ENCODE measurements around the gene NUFIP1. TPM values are rescaled to one million over a fixed set of nuclear protein-coding genes. Genes with fewer than 3 reads are reported as not detected.
A peak's percentile ranks its signal among the peaks of the same experiment; 100 is the strongest.

NUFIP1 gene
- total and polyA plus RNA-seq, 2 donors (not counting 1 experiment from before 2014, with no cell fraction given), result 3.5 to 5.3 TPM

DNA sequence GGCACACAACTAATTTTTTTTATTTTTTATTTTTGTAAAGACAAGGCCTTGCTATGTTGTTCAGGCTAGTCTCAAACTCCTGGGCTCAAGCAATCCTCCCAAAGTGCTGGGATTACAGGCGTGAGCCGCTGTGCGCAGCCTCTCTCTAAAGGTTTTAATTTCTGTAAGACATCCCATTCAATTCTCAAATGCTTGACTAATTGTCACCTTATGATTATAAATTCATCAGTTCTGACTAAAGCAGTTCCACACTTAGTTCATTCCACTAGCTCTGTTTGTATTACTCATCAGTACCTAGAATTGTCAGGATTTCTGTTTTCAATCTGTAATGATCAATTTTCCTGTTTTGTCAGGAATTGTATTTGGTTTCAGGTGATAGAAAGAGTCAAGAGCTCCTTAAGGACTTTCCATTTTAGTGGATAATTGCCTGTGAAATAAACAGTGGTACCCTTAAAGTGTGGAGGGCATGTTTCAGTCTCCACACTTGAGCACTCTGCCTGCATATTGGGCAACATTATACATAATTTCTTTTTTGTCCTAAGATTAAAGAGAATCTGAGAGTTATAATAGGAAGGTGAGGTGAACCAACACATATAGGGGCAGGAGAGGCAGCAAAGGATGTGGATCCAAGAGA is 27.6 kb upstream of the NUFIP1 start:
- H3K27ac ChIP-seq (ENCODE audit: insufficient read depth, low read length), result no peak overlapping the region

DNA sequence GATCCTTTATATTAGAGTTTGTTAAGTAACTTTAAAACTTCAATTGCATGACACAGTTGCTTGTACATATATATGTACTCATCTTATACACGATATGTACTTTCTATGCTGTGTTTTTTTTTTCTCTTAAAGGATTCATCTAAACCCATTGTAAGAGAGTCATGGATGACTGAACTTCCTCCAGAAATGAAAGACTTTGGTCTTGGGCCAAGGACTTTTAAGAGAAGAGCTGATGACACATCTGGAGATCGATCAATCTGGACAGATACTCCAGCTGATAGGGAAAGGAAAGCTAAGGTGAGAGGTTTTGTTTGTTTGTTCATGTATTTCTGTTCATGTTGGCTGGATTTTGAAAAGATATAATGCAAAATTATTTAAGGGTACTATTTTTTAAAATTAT is 26.0 kb upstream of the NUFIP1 start:
- no peaks in the 10 kb centered on the region for H4K20me1 ChIP-seq (ENCODE audit: control insufficient read depth, extremely low read depth, insufficient read depth, low read length)
- no peak overlapping the region for H3K27ac ChIP-seq (ENCODE audit: insufficient read depth, low read length)
- DNase-seq (ENCODE audit: low read depth in 2 of 2), result peak in 1 of 2 donors; percentile 28
- no peak overlapping the region for H3K9ac ChIP-seq (ENCODE audit: insufficient read depth, low read length)
- no peaks in the 10 kb centered on the region for H3K27me3 ChIP-seq (ENCODE audit: control insufficient read depth, insufficient read depth, low read length)
- H3K9me3 ChIP-seq (ENCODE audit: control insufficient read depth, insufficient read depth, low read depth, low read length), result no peaks in the 10 kb centered on the region
- no peak overlapping the region for H3K4me2 ChIP-seq (ENCODE audit: extremely low read depth, insufficient read depth, low read length)
- H3K36me3 ChIP-seq (ENCODE audit: control insufficient read depth, insufficient read depth, low read length), result no peaks in the 10 kb centered on the region
- no peak overlapping the region for H3K4me3 ChIP-seq (replicated peaks in 1 of 4; ENCODE audit: control extremely low read depth in 1 of 4, insufficient read depth in 1 of 4, low read depth in 3 of 4, low read length in 4 of 4)
- peaks cover 2% of the 10 kb centered on the region for H3K4me1 ChIP-seq (ENCODE audit: control insufficient read depth, extremely low read depth, insufficient read depth, low read length)
- TF ChIP-seq, protein P1, sequence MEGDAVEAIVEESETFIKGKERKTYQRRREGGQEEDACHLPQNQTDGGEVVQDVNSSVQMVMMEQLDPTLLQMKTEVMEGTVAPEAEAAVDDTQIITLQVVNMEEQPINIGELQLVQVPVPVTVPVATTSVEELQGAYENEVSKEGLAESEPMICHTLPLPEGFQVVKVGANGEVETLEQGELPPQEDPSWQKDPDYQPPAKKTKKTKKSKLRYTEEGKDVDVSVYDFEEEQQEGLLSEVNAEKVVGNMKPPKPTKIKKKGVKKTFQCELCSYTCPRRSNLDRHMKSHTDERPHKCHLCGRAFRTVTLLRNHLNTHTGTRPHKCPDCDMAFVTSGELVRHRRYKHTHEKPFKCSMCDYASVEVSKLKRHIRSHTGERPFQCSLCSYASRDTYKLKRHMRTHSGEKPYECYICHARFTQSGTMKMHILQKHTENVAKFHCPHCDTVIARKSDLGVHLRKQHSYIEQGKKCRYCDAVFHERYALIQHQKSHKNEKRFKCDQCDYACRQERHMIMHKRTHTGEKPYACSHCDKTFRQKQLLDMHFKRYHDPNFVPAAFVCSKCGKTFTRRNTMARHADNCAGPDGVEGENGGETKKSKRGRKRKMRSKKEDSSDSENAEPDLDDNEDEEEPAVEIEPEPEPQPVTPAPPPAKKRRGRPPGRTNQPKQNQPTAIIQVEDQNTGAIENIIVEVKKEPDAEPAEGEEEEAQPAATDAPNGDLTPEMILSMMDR (conservative IDR thresholded peaks at IDR 0.05 in 1 of 2, IDR thresholded peaks at IDR 0.05 in 1 of 2; ENCODE audit: low read depth in 1 of 2, low read length in 2 of 2), result no peak
- TF ChIP-seq EZH2 (IDR thresholded peaks at IDR 0.05; ENCODE audit: low read length, missing control alignments), result no peak
- no peak overlapping the region for H2AFZ ChIP-seq (ENCODE audit: low read length)
- no peaks in the 10 kb centered on the region for H3K79me2 ChIP-seq (ENCODE audit: control insufficient read depth, insufficient read depth, low read length)

More for the DNA sequence above, 27.6 kb upstream of the NUFIP1 start:
- Histone ChIP-seq H4K20me1 (ENCODE audit: control insufficient read depth, extremely low read depth, insufficient read depth, low read length) (no peaks in the 10 kb centered on the region), H3K36me3 (ENCODE audit: control insufficient read depth, insufficient read depth, low read length) (no peaks in the 10 kb centered on the region), H3K4me1 (ENCODE audit: control insufficient read depth, extremely low read depth, insufficient read depth, low read length) (peaks cover 2% of the 10 kb centered on the region), H3K4me3 (replicated peaks in 1 of 4; ENCODE audit: control extremely low read depth in 1 of 4, insufficient read depth in 1 of 4, low read depth in 3 of 4, low read length in 4 of 4) (no peak overlapping the region), H3K4me2 (ENCODE audit: extremely low read depth, insufficient read depth, low read length) (no peak overlapping the region), H3K27me3 (ENCODE audit: control insufficient read depth, insufficient read depth, low read length) (no peaks in the 10 kb centered on the region), H3K9ac (ENCODE audit: insufficient read depth, low read length) (no peak overlapping the region), H3K79me2 (ENCODE audit: control insufficient read depth, insufficient read depth, low read length) (no peaks in the 10 kb centered on the region), H2AFZ (ENCODE audit: low read length) (no peak overlapping the region), H3K9me3 (ENCODE audit: control insufficient read depth, insufficient read depth, low read depth, low read length) (no peaks in the 10 kb centered on the region)
- no peak for TF ChIP-seq EZH2 (IDR thresholded peaks at IDR 0.05; ENCODE audit: low read length, missing control alignments)
- TF ChIP-seq, protein P1 (conservative IDR thresholded peaks at IDR 0.05 in 1 of 2, IDR thresholded peaks at IDR 0.05 in 1 of 2; ENCODE audit: low read depth in 1 of 2, low read length in 2 of 2), result no peak
- no peak for DNase-seq (ENCODE audit: low read depth in 2 of 2)

DNA sequence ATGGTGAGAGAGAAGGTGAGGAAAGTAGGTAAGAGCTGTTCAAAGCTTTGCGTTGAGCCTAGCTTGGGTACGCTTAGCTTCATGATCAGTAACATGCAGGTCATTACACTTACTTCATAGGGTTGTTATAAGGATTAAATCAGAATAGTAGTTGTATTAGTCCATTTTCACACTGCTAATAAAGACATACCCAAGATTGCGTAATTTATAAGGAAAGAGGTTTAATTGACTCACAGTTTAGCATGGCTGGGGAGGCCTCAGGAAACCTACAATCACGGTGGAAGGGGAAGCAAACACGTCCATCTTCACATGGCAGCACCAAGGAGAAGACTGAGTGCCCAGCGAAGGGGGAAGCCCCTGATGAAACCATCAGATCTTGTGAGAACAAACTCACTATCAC is 21.9 kb upstream of the NUFIP1 start:
- DNase-seq (ENCODE audit: low read depth in 2 of 2), result no peak
- Histone ChIP-seq H3K79me2 (ENCODE audit: control insufficient read depth, insufficient read depth, low read length) (no peaks in the 10 kb centered on the region), H3K9ac (ENCODE audit: insufficient read depth, low read length) (no peak overlapping the region)

More for the DNA sequence above, 21.9 kb upstream of the NUFIP1 start:
- TF ChIP-seq EZH2 (IDR thresholded peaks at IDR 0.05; ENCODE audit: low read length, missing control alignments), result no peak
- TF ChIP-seq, protein P1 (conservative IDR thresholded peaks at IDR 0.05 in 1 of 2, IDR thresholded peaks at IDR 0.05 in 1 of 2; ENCODE audit: low read depth in 1 of 2, low read length in 2 of 2), result no peak
- peaks cover 2% of the 10 kb centered on the region for H3K4me1 ChIP-seq (ENCODE audit: control insufficient read depth, extremely low read depth, insufficient read depth, low read length)
- peaks cover 2% of the 10 kb centered on the region for H3K36me3 ChIP-seq (ENCODE audit: control insufficient read depth, insufficient read depth, low read length)
- H3K9me3 ChIP-seq (ENCODE audit: control insufficient read depth, insufficient read depth, low read depth, low read length), result no peaks in the 10 kb centered on the region
- H3K27ac ChIP-seq (ENCODE audit: insufficient read depth, low read length), result no peak overlapping the region
- H2AFZ ChIP-seq (ENCODE audit: low read length), result no peak overlapping the region
- no peaks in the 10 kb centered on the region for H3K27me3 ChIP-seq (ENCODE audit: control insufficient read depth, insufficient read depth, low read length)
- no peaks in the 10 kb centered on the region for H4K20me1 ChIP-seq (ENCODE audit: control insufficient read depth, extremely low read depth, insufficient read depth, low read length)
- no peak overlapping the region for H3K4me2 ChIP-seq (ENCODE audit: extremely low read depth, insufficient read depth, low read length)
- no peak overlapping the region for H3K4me3 ChIP-seq (replicated peaks in 1 of 4; ENCODE audit: control extremely low read depth in 1 of 4, insufficient read depth in 1 of 4, low read depth in 3 of 4, low read length in 4 of 4)

Data from fibroblast of lung (primary cell).